Common myeloid progenitor, CD34-positive (primary cell): ENCODE measurements around the gene HIVEP1.

Experiments
- CTCF ChIA-PET: fragments of 350-600 bp; sonication (Branson Sonifier 250); formaldehyde crosslinking; loops from one replicate; lab custom pipeline; 2021; ENCODE audit warnings: antibody characterized with exemption; lab: Charles Lee
- POLR2A ChIA-PET: fragments of 350-600 bp; sonication (Branson Sonifier 250); formaldehyde crosslinking; loops from one replicate; lab custom pipeline; 2021; ENCODE audit warnings: antibody characterized with exemption; lab: Charles Lee
- DNase-seq, 3 donors: peaks; one replicate each; pipeline versions ENCODE4 v3.0.0 to v3.0.0-alpha.2; 2013
- H3K27ac ChIP-seq, 2 experiments: 1 replicate in 1 of 2; 2 replicates in 1 of 2; pipeline ENCODE4 v1.7.0; 2013; ENCODE audit warnings: inconsistent platforms in 2 of 2, low read length in 2 of 2, mild to moderate bottlenecking in 2 of 2, low read depth in 1 of 2, moderate library complexity in 1 of 2; ENCODE audit not compliant: severe bottlenecking in 2 of 2, insufficient read depth in 1 of 2, poor library complexity in 1 of 2
- H3K27me3 ChIP-seq, 5 experiments: replicated peaks in 2 of 5; 1 replicate in 3 of 5; 2 replicates in 2 of 5; pipeline versions ENCODE4 v1.6.1 to v1.7.0; 2013; ENCODE audit warnings: low read length in 4 of 5, mild to moderate bottlenecking in 2 of 5, moderate library complexity in 2 of 5, inconsistent platforms in 1 of 5; ENCODE audit not compliant: insufficient read depth in 5 of 5, control insufficient read depth in 4 of 5
- H3K36me3 ChIP-seq, 4 experiments: 1 replicate in 2 of 4; 2 replicates in 2 of 4; pipeline versions ENCODE4 v1.6.1 to v1.7.0; 2013; ENCODE audit warnings: low read length in 3 of 4, control low read depth in 1 of 4, mild to moderate bottlenecking in 1 of 4; ENCODE audit not compliant: control insufficient read depth in 4 of 4, insufficient read depth in 4 of 4
- H3K4me1 ChIP-seq, 4 experiments: 1 replicate in 3 of 4; 2 replicates in 1 of 4; pipeline versions ENCODE4 v1.6.1 to v1.7.1; 2013; ENCODE audit warnings: low read length in 3 of 4, mild to moderate bottlenecking in 3 of 4, control low read depth in 1 of 4, inconsistent platforms in 1 of 4, moderate library complexity in 1 of 4; ENCODE audit not compliant: control insufficient read depth in 4 of 4, insufficient read depth in 4 of 4; ENCODE audit errors: control extremely low read depth in 1 of 4
- H3K4me3 ChIP-seq, 7 experiments: 1 replicate in 4 of 7; 2 replicates in 3 of 7; pipeline versions ENCODE4 v1.5.1 to v1.7.0; 2013; ENCODE audit warnings: mild to moderate bottlenecking in 7 of 7, low read length in 6 of 7, moderate library complexity in 6 of 7, inconsistent platforms in 2 of 7, low read depth in 2 of 7, control low read depth in 1 of 7; ENCODE audit not compliant: insufficient read depth in 4 of 7, control insufficient read depth in 1 of 7; ENCODE audit errors: extremely low read depth in 1 of 7
- H3K9me3 ChIP-seq, 5 experiments: 1 replicate in 4 of 5; 2 replicates in 1 of 5; pipeline versions ENCODE4 v1.6.1 to v1.7.1; 2013; ENCODE audit warnings: low read length in 4 of 5, mild to moderate bottlenecking in 2 of 5, inconsistent platforms in 1 of 5, low read depth in 1 of 5, moderate library complexity in 1 of 5; ENCODE audit not compliant: control insufficient read depth in 4 of 5, insufficient read depth in 2 of 5; ENCODE audit errors: control extremely low read depth in 1 of 5
- WGBS: methylation state at CpG from one replicate; pipeline ENCODE4 v1.1.5; 2013; ENCODE audit not compliant: insufficient coverage; 5-methylcytosine and 5-hydroxymethylcytosine counted together

HIVEP1 gene

GRCh38 chr6:12032783-12033573 is 20.9 kb downstream of the HIVEP1 start:
- ChIA-PET POLR2A (no interaction called here), CTCF (no interaction called here)
- H3K4me1 ChIP-seq = peaks cover 6 to 30% (median 20%) of the 10 kb centered on the region in 4 experiments
- H3K9me3 ChIP-seq = peaks cover 2 to 21% (median 5%) of the 10 kb centered on the region in 5 experiments
- peaks cover 0 to 15% (median 9%) of the 10 kb centered on the region in 4 experiments for H3K36me3 ChIP-seq
- H3K27me3 ChIP-seq = no peaks in the 10 kb centered on the region
- DNase-seq = peak in 1 of 3 donors; percentile 15
- WGBS = 100% methylated on average over 3 of the region's 8 CpGs
- no peak overlapping the region for H3K4me3 ChIP-seq
- H3K27ac ChIP-seq = no peak overlapping the region

GRCh38 chr6:12033770-12034169 is 21.7 kb downstream of the HIVEP1 start:
- Histone ChIP-seq H3K27me3 (no peaks in the 10 kb centered on the region), H3K9me3 (peaks cover 2 to 21% (median 5%) of the 10 kb centered on the region in 5 experiments), H3K27ac (no peak overlapping the region), H3K4me3 (no peak overlapping the region), H3K36me3 (peaks cover 0 to 13% (median 8%) of the 10 kb centered on the region in 4 experiments), H3K4me1 (peaks cover 6 to 30% (median 20%) of the 10 kb centered on the region in 4 experiments)
- ChIA-PET CTCF (no interaction called here), POLR2A (no interaction called here)
- WGBS = 11% methylated on average over 1 of the region's 4 CpGs
- peak in 2 of 3 donors; percentile 45 to 47 for DNase-seq

GRCh38 chr6:12034349-12034748 is 22.2 kb downstream of the HIVEP1 start:
- H3K4me3 ChIP-seq = no peak overlapping the region
- ChIA-PET POLR2A (no interaction called here), CTCF (interaction anchor here (1.0 to 1.5 kb wide), 5 partner anchors 15 to 343 kb away, joined by 3 to 6 read pairs (median 3); no protein-coding TSS in a partner anchor)
- DNase-seq = no peak
- peaks cover 2 to 16% (median 4%) of the 10 kb centered on the region in 5 experiments for H3K9me3 ChIP-seq
- peaks cover 6 to 30% (median 20%) of the 10 kb centered on the region in 4 experiments for H3K4me1 ChIP-seq
- 100% methylated on average over 3 of the region's 3 CpGs for WGBS
- H3K27ac ChIP-seq = no peak overlapping the region
- H3K27me3 ChIP-seq = no peaks in the 10 kb centered on the region
- peaks cover 0 to 9% (median 3%) of the 10 kb centered on the region in 4 experiments for H3K36me3 ChIP-seq

- CTCF ChIA-PET = interaction anchor here (1.0 to 1.5 kb wide), 5 partner anchors 16 to 343 kb away, joined by 3 to 6 read pairs (median 3); no protein-coding TSS in a partner anchor
- peaks cover 6 to 30% (median 20%) of the 10 kb centered on the region in 4 experiments for H3K4me1 ChIP-seq
- WGBS = 100% methylated on average over 5 of the region's 5 CpGs
- H3K36me3 ChIP-seq = peaks cover 0 to 9% (median 3%) of the 10 kb centered on the region in 4 experiments
- no peak overlapping the region for H3K4me3 ChIP-seq
- peaks cover 1 to 11% (median 4%) of the 10 kb centered on the region in 5 experiments for H3K9me3 ChIP-seq
- no peaks in the 10 kb centered on the region for H3K27me3 ChIP-seq
- H3K27ac ChIP-seq = no peak overlapping the region
- POLR2A ChIA-PET = no interaction called here
- DNase-seq = no peak
These were observed 22.7 kb downstream of the HIVEP1 start for GRCh38 chr6:12034837-12035236.

GRCh38 chr6:12036766-12037165 is 24.7 kb downstream of the HIVEP1 start:
- CTCF ChIA-PET = interaction anchor here (1.4 kb wide), 1 partner anchor 253 kb away, joined by 3 read pairs; no protein-coding TSS in a partner anchor
- WGBS = 100% methylated on average over 1 of the region's 8 CpGs
- no peak overlapping the region for H3K27ac ChIP-seq
- DNase-seq = no peak
- peaks cover 0 to 1% (median 0%) of the 10 kb centered on the region in 5 experiments for H3K9me3 ChIP-seq
- H3K27me3 ChIP-seq = no peaks in the 10 kb centered on the region
- H3K4me1 ChIP-seq = peaks cover 6 to 30% (median 20%) of the 10 kb centered on the region in 4 experiments
- H3K36me3 ChIP-seq = peaks cover 0 to 2% (median 0%) of the 10 kb centered on the region in 4 experiments
- H3K4me3 ChIP-seq = no peak overlapping the region
- POLR2A ChIA-PET = no interaction called here

GRCh38 chr6:12037798-12038197 is 25.7 kb downstream of the HIVEP1 start:
- Histone ChIP-seq H3K27me3 (no peaks in the 10 kb centered on the region), H3K9me3 (no peaks in the 10 kb centered on the region), H3K36me3 (no peaks in the 10 kb centered on the region), H3K27ac (no peak overlapping the region), H3K4me1 (peaks cover 6 to 30% (median 20%) of the 10 kb centered on the region in 4 experiments), H3K4me3 (no peak overlapping the region)
- ChIA-PET CTCF (interaction anchor here (0.6 kb wide), 1 partner anchor 320 kb away, joined by 3 read pairs; no protein-coding TSS in a partner anchor), POLR2A (no interaction called here)
- no CpG with 5 or more reads among the region's 6 CpGs for WGBS
- DNase-seq = peak in 2 of 3 donors; percentile 72 to 74
